ENCODE data around the gene SYCP1. TPM values are rescaled to one million over a fixed set of nuclear protein-coding genes. Genes with fewer than 3 reads are reported as not detected.

The SYCP1 gene
- total and polyA plus RNA-seq, 2 donors (not counting 1 experiment from before 2014, with no cell fraction given) = not detected

DNA sequence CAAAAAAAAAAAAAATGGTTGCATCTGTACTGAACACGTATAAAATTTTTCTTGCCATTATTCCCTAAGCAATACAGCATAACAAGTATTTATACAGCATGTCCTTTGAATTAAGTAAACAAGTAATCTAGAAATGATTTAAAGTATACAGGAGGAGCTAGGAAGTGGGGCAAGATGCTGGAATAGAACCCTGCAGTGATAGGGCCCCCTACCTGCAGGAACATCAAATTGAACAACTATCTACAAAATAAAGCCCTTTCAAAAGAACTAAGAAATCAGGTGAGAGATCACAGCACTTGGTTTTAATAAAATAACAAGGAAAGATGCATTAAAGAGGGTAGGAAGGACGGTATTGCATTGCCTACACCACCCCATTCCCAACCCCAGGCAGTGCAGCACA lies 185.8 kb downstream of the SYCP1 start:
- H3K4me3 ChIP-seq (ENCODE audit: control extremely low read depth in 1 of 5, extremely low read depth in 1 of 5, insufficient read depth in 1 of 5, low read depth in 2 of 5, low read length in 4 of 5) = no peak overlapping the region
- H3K27me3 Mint-ChIP-seq = peaks cover 5% of the 10 kb centered on the region
- DNase-seq (no peak), ATAC-seq (ENCODE audit: low read depth) (no peak)
- H2AFZ ChIP-seq (ENCODE audit: insufficient read depth, low read depth, low read length, poor library complexity, severe bottlenecking) = no peak overlapping the region
- H3K27ac Mint-ChIP-seq = no peak overlapping the region
- no peak overlapping the region for H3K9ac ChIP-seq (ENCODE audit: low read length)
- intact Hi-C loops (cut with micrococcal nuclease) = no loop called here
- H3K9me3 ChIP-seq (ENCODE audit: control extremely low read depth in 1 of 3, control insufficient read depth in 2 of 3, insufficient read depth in 1 of 3, low read length in 2 of 3) = peaks cover 0 to 2% (median 0%) of the 10 kb centered on the region in 3 donors
- peaks cover 0 to 4% (median 0%) of the 10 kb centered on the region in 4 experiments for H3K27me3 ChIP-seq (replicated peaks in 1 of 4; ENCODE audit: control extremely low read depth in 1 of 4, control insufficient read depth in 3 of 4, insufficient read depth in 4 of 4, low read length in 3 of 4)
- H3K27ac ChIP-seq (ENCODE audit: low read length in 2 of 2) = no peak overlapping the region
- H3K79me2 ChIP-seq (ENCODE audit: control insufficient read depth, insufficient read depth, low read length) = no peaks in the 10 kb centered on the region
- H3K4me1 Mint-ChIP-seq = no peaks in the 10 kb centered on the region
- no CpG with 5 or more reads among the region's 2 CpGs for WGBS (ENCODE audit: insufficient coverage)
- no peaks in the 10 kb centered on the region for H3K36me3 ChIP-seq (replicated peaks in 1 of 2; ENCODE audit: control extremely low read depth in 1 of 2, control insufficient read depth in 1 of 2, extremely low read depth in 1 of 2, insufficient read depth in 2 of 2, low read length in 1 of 2)
- H3K4me3 Mint-ChIP-seq = no peak overlapping the region
- H3K4me1 ChIP-seq (ENCODE audit: control insufficient read depth in 2 of 2, insufficient read depth in 2 of 2, low read length in 2 of 2) = no peaks in the 10 kb centered on the region
- ChIA-PET CTCF (interaction anchor here (1.3 kb wide), 1 partner anchor 14 kb away, joined by 3 read pairs; no protein-coding TSS in a partner anchor), POLR2A (no interaction called here)
- no peaks in the 10 kb centered on the region for H3K9me3 Mint-ChIP-seq (ENCODE audit: insufficient read depth)
- no peak overlapping the region for H3K4me2 ChIP-seq (replicated peaks; ENCODE audit: low read depth, low read length, poor library complexity, severe bottlenecking)
- no peaks in the 10 kb centered on the region for H4K20me1 ChIP-seq (ENCODE audit: control insufficient read depth, insufficient read depth, low read length, poor library complexity, severe bottlenecking)
- TF ChIP-seq EZH2 (IDR thresholded peaks at IDR 0.05; ENCODE audit: borderline replicate concordance, insufficient read depth, low read depth, low read length, poor library complexity, severe bottlenecking) = no peak
- TF ChIP-seq CTCF (IDR thresholded peaks at IDR 0.05) = no peak

- intact Hi-C loops (cut with micrococcal nuclease) = no loop called here
- no peak overlapping the region for H3K4me2 ChIP-seq (replicated peaks; ENCODE audit: low read depth, low read length, poor library complexity, severe bottlenecking)
- no peak overlapping the region for H3K4me3 ChIP-seq (ENCODE audit: control extremely low read depth in 1 of 5, extremely low read depth in 1 of 5, insufficient read depth in 1 of 5, low read depth in 2 of 5, low read length in 4 of 5)
- TF ChIP-seq EZH2 (IDR thresholded peaks at IDR 0.05; ENCODE audit: borderline replicate concordance, insufficient read depth, low read depth, low read length, poor library complexity, severe bottlenecking) (no peak), CTCF (IDR thresholded peaks at IDR 0.05) (no peak)
- peaks cover 0 to 2% (median 0%) of the 10 kb centered on the region in 3 donors for H3K9me3 ChIP-seq (ENCODE audit: control extremely low read depth in 1 of 3, control insufficient read depth in 2 of 3, insufficient read depth in 1 of 3, low read length in 2 of 3)
- no peak overlapping the region for H3K27ac Mint-ChIP-seq
- ChIA-PET POLR2A (no interaction called here), CTCF (interaction anchor here (1.0 to 1.9 kb wide), 2 partner anchors 8 to 11 kb away, joined by 3 to 9 read pairs; no protein-coding TSS in a partner anchor)
- H3K9me3 Mint-ChIP-seq (ENCODE audit: insufficient read depth) = no peaks in the 10 kb centered on the region
- no peaks in the 10 kb centered on the region for H3K4me1 ChIP-seq (ENCODE audit: control insufficient read depth in 2 of 2, insufficient read depth in 2 of 2, low read length in 2 of 2)
- H2AFZ ChIP-seq (ENCODE audit: insufficient read depth, low read depth, low read length, poor library complexity, severe bottlenecking) = no peak overlapping the region
- no peak overlapping the region for H3K4me3 Mint-ChIP-seq
- ATAC-seq (ENCODE audit: low read depth) (no peak), DNase-seq (no peak)
- H3K27me3 ChIP-seq (replicated peaks in 1 of 4; ENCODE audit: control extremely low read depth in 1 of 4, control insufficient read depth in 3 of 4, insufficient read depth in 4 of 4, low read length in 3 of 4) = peaks cover 0 to 4% (median 0%) of the 10 kb centered on the region in 4 experiments
- H3K79me2 ChIP-seq (ENCODE audit: control insufficient read depth, insufficient read depth, low read length) = no peaks in the 10 kb centered on the region
- peaks cover 5% of the 10 kb centered on the region for H3K27me3 Mint-ChIP-seq
- no peaks in the 10 kb centered on the region for H3K36me3 ChIP-seq (replicated peaks in 1 of 2; ENCODE audit: control extremely low read depth in 1 of 2, control insufficient read depth in 1 of 2, extremely low read depth in 1 of 2, insufficient read depth in 2 of 2, low read length in 1 of 2)
- no peaks in the 10 kb centered on the region for H4K20me1 ChIP-seq (ENCODE audit: control insufficient read depth, insufficient read depth, low read length, poor library complexity, severe bottlenecking)
- no peaks in the 10 kb centered on the region for H3K4me1 Mint-ChIP-seq
- no peak overlapping the region for H3K27ac ChIP-seq (ENCODE audit: low read length in 2 of 2)
- no peak overlapping the region for H3K9ac ChIP-seq (ENCODE audit: low read length)
These were observed 187.0 kb downstream of the SYCP1 start for GRCh38 chr1:115041654-115042053.

Other genes with a start within 250 kb of the SYCP1 start
- 0.76 and 0.87 TPM in 2 replicates for gene DENND2C, start 184.8 kb upstream of the SYCP1 start, total RNA-seq
- gene DENND2C, start 184.8 kb upstream of the SYCP1 start, polyA plus RNA-seq = 0.18 and 0.27 TPM in 2 replicates
- gene AMPD1, start 159.3 kb upstream of the SYCP1 start, total RNA-seq = not detected in 2 replicates
- gene AMPD1, start 159.3 kb upstream of the SYCP1 start, polyA plus RNA-seq = 0.04 and 0.18 TPM in 2 replicates
- 35.0 and 35.3 TPM in 2 replicates for gene NRAS, start 138.1 kb upstream of the SYCP1 start, total RNA-seq
- gene NRAS, start 138.1 kb upstream of the SYCP1 start, polyA plus RNA-seq = 9.8 and 27.8 TPM in 2 replicates
- 443 and 454 TPM in 2 replicates for gene CSDE1, start 96.9 kb upstream of the SYCP1 start, total RNA-seq
- gene CSDE1, start 96.9 kb upstream of the SYCP1 start, polyA plus RNA-seq = 114 and 194 TPM in 2 replicates
- 44.8 and 47.8 TPM in 2 replicates for gene SIKE1, start 74.2 kb upstream of the SYCP1 start, total RNA-seq
- 18.4 and 27.2 TPM in 2 replicates for gene SIKE1, start 74.2 kb upstream of the SYCP1 start, polyA plus RNA-seq
- gene TSHB, start 175.0 kb downstream of the SYCP1 start, total RNA-seq = not detected in 2 replicates
- not detected in 2 replicates for gene TSHB, start 175.0 kb downstream of the SYCP1 start, polyA plus RNA-seq
- gene TSPAN2, start 234.6 kb downstream of the SYCP1 start, total RNA-seq = 0.17 and 0.34 TPM in 2 replicates
- gene TSPAN2, start 234.6 kb downstream of the SYCP1 start, polyA plus RNA-seq = 0.09 and 0.24 TPM in 2 replicates

All from B cell (primary cell).